GM10847 (cell line): ENCODE data around the gene RNF150.

Experiments
- POLR2A ChIP-seq: IDR thresholded peaks from 2 replicates; pipeline ENCODE4 v1.6.1; 2011; ENCODE audit not compliant: insufficient read length; ENCODE audit errors: extremely low read depth

RNF150 gene

GRCh38 chr4:140994015-140994414 is 139.3 kb downstream of the RNF150 start:
- no peak for TF ChIP-seq POLR2A

- TF ChIP-seq POLR2A = no peak
Observed at GRCh38 chr4:140993370-140993769, 139.9 kb downstream of the RNF150 start.

- TF ChIP-seq POLR2A = no peak
Observed at GRCh38 chr4:140989944-140990343, 143.3 kb downstream of the RNF150 start.

GRCh38 chr4:140986045-140986444 is 147.2 kb downstream of the RNF150 start:
- no peak for TF ChIP-seq POLR2A

- TF ChIP-seq POLR2A = no peak
Observed at GRCh38 chr4:140982613-140983340, 150.5 kb downstream of the RNF150 start.

GRCh38 chr4:140980426-140981200 is 152.7 kb downstream of the RNF150 start:
- no peak for TF ChIP-seq POLR2A

GRCh38 chr4:140976768-140977167 is 156.5 kb downstream of the RNF150 start:
- no peak for TF ChIP-seq POLR2A

- TF ChIP-seq POLR2A = no peak
Observed at GRCh38 chr4:140971077-140971792, 162.0 kb downstream of the RNF150 start.

- TF ChIP-seq POLR2A = no peak
Observed at GRCh38 chr4:140969296-140969695, 164.0 kb downstream of the RNF150 start.

- TF ChIP-seq POLR2A = no peak
Observed at GRCh38 chr4:140968371-140968770, 164.9 kb downstream of the RNF150 start.

- no peak for TF ChIP-seq POLR2A
Observed at GRCh38 chr4:140963883-140964282, 169.4 kb downstream of the RNF150 start.

- TF ChIP-seq POLR2A = no peak
Observed at GRCh38 chr4:140955641-140956040, 177.6 kb downstream of the RNF150 start.

- no peak for TF ChIP-seq POLR2A
Observed at GRCh38 chr4:140952717-140953116, 180.6 kb downstream of the RNF150 start.

GRCh38 chr4:140947506-140947905 is 185.8 kb downstream of the RNF150 start:
- TF ChIP-seq POLR2A = no peak

- no peak for TF ChIP-seq POLR2A
Observed at GRCh38 chr4:140945106-140945505, 188.2 kb downstream of the RNF150 start.

GRCh38 chr4:140944572-140944971 is 188.7 kb downstream of the RNF150 start:
- TF ChIP-seq POLR2A = no peak
